HEK293T (cell line): ENCODE measurements around the gene GFPT1.

Source experiments
- CTCF ChIA-PET: fragments of 350-600 bp; formaldehyde crosslinking; extraction: SDS; loops from one replicate; lab custom pipeline; 2021; ENCODE audit warnings: antibody characterized with exemption, inconsistent platforms; lab: Yijun Ruan, JAX
- POLR2A ChIA-PET: fragments of 350-600 bp; formaldehyde crosslinking; extraction: SDS; loops from one replicate; lab custom pipeline; 2020; ENCODE audit warnings: antibody characterized with exemption, inconsistent platforms; lab: Yijun Ruan, JAX
- DNase-seq: peaks from one replicate; pipeline ENCODE4 v3.0.0; 2012; ENCODE audit warnings: mixed read lengths; ENCODE audit errors: extremely low spot score
- ARNT ChIP-seq: fragments of 450-650 bp; IDR thresholded peaks from 2 replicates; pipeline ENCODE4 v1.6.1; 2017; ENCODE audit warnings: mild to moderate bottlenecking
- BHLHE40 ChIP-seq: fragments of 450-650 bp; IDR thresholded peaks from 2 replicates; pipeline ENCODE4 v1.6.1; 2016; ENCODE audit warnings: mild to moderate bottlenecking, moderate library complexity, borderline replicate concordance
- CTBP1 ChIP-seq: fragments of 450-650 bp; IDR thresholded peaks from 2 replicates; pipeline ENCODE4 v1.6.1; 2016; ENCODE audit warnings: borderline replicate concordance
- ELF4 ChIP-seq: fragments of 450-650 bp; IDR thresholded peaks from 2 replicates; pipeline ENCODE4 v1.6.1; 2017; ENCODE audit warnings: antibody characterized with exemption
- FOXA1 ChIP-seq: fragments of 450-650 bp; IDR thresholded peaks from 2 replicates; pipeline ENCODE4 v1.6.1; 2016; ENCODE audit warnings: mild to moderate bottlenecking
- FOXK2 ChIP-seq: fragments of 450-650 bp; IDR thresholded peaks from 2 replicates; pipeline ENCODE4 v1.6.1; 2016; ENCODE audit warnings: mild to moderate bottlenecking
- FOXM1 ChIP-seq: fragments of 450-650 bp; IDR thresholded peaks from 2 replicates; pipeline ENCODE4 v1.6.1; 2017; ENCODE audit warnings: mild to moderate bottlenecking, borderline replicate concordance
- HDGF ChIP-seq: fragments of 450-650 bp; IDR thresholded peaks from 2 replicates; pipeline ENCODE4 v1.6.1; 2017; ENCODE audit warnings: antibody characterized with exemption, borderline replicate concordance
- L3MBTL2 ChIP-seq: fragments of 450-650 bp; conservative IDR thresholded peaks from 2 replicates; pipeline ENCODE4 v1.6.1; 2016; ENCODE audit warnings: mild to moderate bottlenecking
- LEF1 ChIP-seq: fragments of 450-650 bp; IDR thresholded peaks from 2 replicates; pipeline ENCODE4 v1.6.1; 2017; ENCODE audit warnings: mild to moderate bottlenecking, borderline replicate concordance
- NFRKB ChIP-seq: fragments of 450-650 bp; IDR thresholded peaks from 2 replicates; pipeline ENCODE4 v1.6.1; 2016; ENCODE audit warnings: mild to moderate bottlenecking, moderate library complexity
- SP1 ChIP-seq: fragments of 450-650 bp; IDR thresholded peaks from 2 replicates; pipeline ENCODE4 v1.6.1; 2017
- SUZ12 ChIP-seq: fragments of 450-650 bp; IDR thresholded peaks from 2 replicates; pipeline ENCODE4 v1.6.1; 2016; ENCODE audit warnings: mild to moderate bottlenecking
- TARDBP ChIP-seq: fragments of 450-650 bp; IDR thresholded peaks from 2 replicates; pipeline ENCODE4 v1.6.1; 2016
- ZNF384 ChIP-seq: fragments of 450-650 bp; IDR thresholded peaks from 2 replicates; pipeline ENCODE4 v1.6.1; 2016
- TF ChIP-seq, protein P1 (sequence below): fragments of 450-650 bp; IDR thresholded peaks from 2 replicates; pipeline ENCODE4 v1.6.1; 2016

The GFPT1 gene

DNA sequence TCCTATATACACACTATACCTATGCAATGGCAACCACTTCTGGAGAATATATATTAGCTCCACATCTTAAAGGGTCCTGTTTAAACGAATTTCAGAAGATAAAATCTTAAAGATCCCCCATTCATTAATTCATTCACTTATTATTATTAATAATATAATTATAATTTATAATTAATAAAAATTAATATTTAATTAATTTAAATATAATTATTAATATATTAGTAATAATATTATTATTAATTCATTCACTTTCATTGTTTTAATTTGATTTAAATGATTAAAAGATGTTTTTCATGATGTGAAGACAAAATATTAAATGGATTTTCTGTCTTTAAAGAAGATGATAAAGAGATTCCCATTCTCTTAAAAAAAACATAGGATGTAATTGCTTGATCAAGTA lies 29.1 kb upstream of the GFPT1 start:
- TF ChIP-seq ZNF384, result no peak
- TF ChIP-seq HDGF, result no peak
- TF ChIP-seq CTBP1, result no peak
- TF ChIP-seq ARNT, result no peak
- TF ChIP-seq L3MBTL2, result no peak
- TF ChIP-seq ELF4, result no peak
- TF ChIP-seq FOXA1, result no peak
- TF ChIP-seq LEF1, result no peak
- no peak for TF ChIP-seq SUZ12
- no peak for TF ChIP-seq FOXM1
- TF ChIP-seq TARDBP, result no peak
- TF ChIP-seq SP1, result no peak
- TF ChIP-seq, protein P1, sequence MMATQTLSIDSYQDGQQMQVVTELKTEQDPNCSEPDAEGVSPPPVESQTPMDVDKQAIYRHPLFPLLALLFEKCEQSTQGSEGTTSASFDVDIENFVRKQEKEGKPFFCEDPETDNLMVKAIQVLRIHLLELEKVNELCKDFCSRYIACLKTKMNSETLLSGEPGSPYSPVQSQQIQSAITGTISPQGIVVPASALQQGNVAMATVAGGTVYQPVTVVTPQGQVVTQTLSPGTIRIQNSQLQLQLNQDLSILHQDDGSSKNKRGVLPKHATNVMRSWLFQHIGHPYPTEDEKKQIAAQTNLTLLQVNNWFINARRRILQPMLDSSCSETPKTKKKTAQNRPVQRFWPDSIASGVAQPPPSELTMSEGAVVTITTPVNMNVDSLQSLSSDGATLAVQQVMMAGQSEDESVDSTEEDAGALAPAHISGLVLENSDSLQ, result no peak
- TF ChIP-seq BHLHE40, result no peak
- no peak for TF ChIP-seq FOXK2
- no peak for TF ChIP-seq NFRKB
- DNase-seq, result no peak
- POLR2A ChIA-PET, result no interaction called here
- CTCF ChIA-PET, result no interaction called here

DNA sequence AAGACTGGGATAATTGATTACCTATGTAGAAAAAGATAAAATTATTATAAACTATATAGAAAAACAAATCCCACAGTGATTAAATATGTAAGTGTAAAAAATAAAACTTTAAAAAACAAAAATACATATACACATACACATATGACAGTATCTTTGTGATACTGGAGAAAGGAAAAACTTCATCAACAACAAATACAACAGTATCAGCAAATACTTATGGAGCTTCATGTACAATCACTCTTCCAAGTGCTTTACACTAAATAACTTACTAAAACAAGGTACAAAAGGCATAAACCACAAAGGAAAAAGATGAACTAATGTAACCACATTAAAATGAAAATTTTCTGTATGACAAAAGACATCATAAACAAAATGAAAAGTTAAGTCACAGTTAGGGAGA lies 24.1 kb upstream of the GFPT1 start:
- no peak for DNase-seq
- ChIA-PET POLR2A (interaction anchor here (0.6 to 2.1 kb wide), 2 partner anchors 12 to 26 kb away, joined by 3 to 6 read pairs; partner anchors contain the start of gene NFU1), CTCF (no interaction called here)
- TF ChIP-seq NFRKB (no peak), SUZ12 (no peak)

DNA sequence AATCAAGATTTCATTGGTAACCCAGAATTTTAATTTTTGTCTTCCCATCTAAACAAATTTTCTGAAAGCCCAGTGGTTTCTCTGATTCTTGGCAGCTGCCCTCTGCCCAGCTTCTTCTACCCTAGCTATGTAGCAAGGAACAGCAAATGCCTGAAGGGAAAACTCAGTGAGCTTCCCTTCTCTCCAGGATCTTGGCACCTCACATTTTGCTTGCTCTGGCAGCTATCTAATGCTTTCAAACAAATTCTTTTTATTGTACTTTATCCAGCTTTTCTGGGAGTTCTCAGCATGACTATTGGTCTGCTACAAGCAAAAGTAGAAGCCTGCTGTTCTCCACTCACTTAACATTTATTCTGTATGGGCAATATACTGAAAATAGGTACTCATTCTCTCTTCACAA lies 18.3 kb upstream of the GFPT1 start:
- ChIA-PET CTCF (no interaction called here), POLR2A (no interaction called here)
- TF ChIP-seq, protein P1, result no peak
- no peak for DNase-seq

DNA sequence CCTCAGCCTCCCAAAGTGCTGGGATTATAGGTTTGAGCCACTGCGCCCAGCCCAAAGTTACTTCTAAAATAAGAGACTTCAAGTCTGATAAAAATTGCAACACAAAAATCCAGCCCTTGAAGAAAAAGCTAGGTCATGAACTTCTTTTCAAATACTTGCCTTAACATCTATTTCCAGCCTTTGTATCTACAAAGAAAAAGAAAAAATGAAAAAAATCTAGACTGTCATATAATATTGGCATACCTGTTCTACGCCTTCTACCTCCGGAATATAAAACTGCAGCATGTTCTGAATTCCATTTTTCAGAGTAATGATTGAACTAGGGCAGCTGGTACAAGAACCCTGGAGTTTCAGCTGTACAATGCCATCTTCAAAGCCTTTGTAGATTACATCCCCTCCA lies 13.1 kb upstream of the GFPT1 start:
- no peak for TF ChIP-seq SUZ12
- TF ChIP-seq FOXK2, result no peak
- TF ChIP-seq ZNF384, result no peak
- TF ChIP-seq HDGF, result no peak
- no peak for TF ChIP-seq BHLHE40
- no peak for TF ChIP-seq SP1
- no peak for TF ChIP-seq NFRKB
- TF ChIP-seq, protein P1, result no peak
- TF ChIP-seq FOXM1, result no peak
- TF ChIP-seq ARNT, result no peak
- no peak for TF ChIP-seq L3MBTL2
- no peak for TF ChIP-seq TARDBP
- no peak for TF ChIP-seq CTBP1
- no peak for TF ChIP-seq LEF1
- no peak for TF ChIP-seq FOXA1
- TF ChIP-seq ELF4, result no peak
- CTCF ChIA-PET, result no interaction called here
- no peak for DNase-seq
- POLR2A ChIA-PET, result no interaction called here

DNA sequence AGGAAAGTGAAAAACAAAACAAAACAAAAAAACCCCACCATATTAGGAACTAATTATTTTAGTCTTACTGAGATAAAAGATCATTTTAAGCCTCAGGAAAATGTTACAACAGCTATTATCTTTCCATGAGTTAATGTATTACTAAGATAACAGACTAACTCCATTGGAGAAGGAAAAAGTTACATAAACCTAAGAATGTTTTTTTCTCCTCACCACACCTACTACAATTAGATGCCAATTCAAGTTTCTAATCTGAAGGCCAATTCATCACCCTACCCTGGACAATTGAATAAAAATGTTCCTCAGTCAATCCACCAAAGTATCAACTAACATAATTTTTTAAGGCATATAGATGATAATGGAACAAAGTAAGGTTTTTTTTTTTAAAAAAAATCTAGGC lies 10.2 kb upstream of the GFPT1 start:
- POLR2A ChIA-PET, result no interaction called here
- CTCF ChIA-PET, result no interaction called here
- DNase-seq, result no peak
- no peak for TF ChIP-seq CTBP1
- no peak for TF ChIP-seq ELF4
- no peak for TF ChIP-seq BHLHE40
- no peak for TF ChIP-seq FOXA1
- TF ChIP-seq TARDBP, result no peak
- no peak for TF ChIP-seq LEF1
- no peak for TF ChIP-seq HDGF
- TF ChIP-seq FOXM1, result no peak
- no peak for TF ChIP-seq SP1

DNA sequence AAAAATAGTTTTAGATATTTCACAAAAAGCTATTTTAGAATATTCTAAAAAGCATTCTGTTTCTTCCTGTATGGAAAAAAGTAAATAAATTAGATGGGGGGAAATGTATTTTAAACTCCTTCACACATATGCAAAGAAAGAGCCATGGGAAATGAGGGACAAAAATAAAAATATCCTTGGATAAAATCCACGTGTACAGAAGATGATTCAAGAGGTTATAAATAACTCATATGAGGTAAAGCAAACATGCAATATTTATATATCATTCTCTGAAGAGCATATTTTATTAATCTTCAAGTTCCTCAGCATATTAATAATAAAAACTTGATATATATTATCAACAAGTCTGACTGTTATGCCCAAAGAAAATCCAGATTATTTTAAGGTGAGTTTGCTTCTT lies 8.8 kb upstream of the GFPT1 start:
- CTCF ChIA-PET, result no interaction called here
- POLR2A ChIA-PET, result no interaction called here
- TF ChIP-seq LEF1 (no peak), FOXA1 (no peak), ZNF384 (no peak), BHLHE40 (no peak), SP1 (no peak), CTBP1 (no peak), ARNT (no peak), FOXK2 (no peak), TARDBP (no peak)
- TF ChIP-seq, protein P1, result no peak
- no peak for DNase-seq
